BLaER1 treated with 17β-estradiol and CSF1 and Interleukin-3, amounts not matched to agents 10 nM and 100 nM (cell line): ENCODE measurements around the gene SLC12A7.

ENCODE experiments used
- H3K27ac ChIP-seq, 11 experiments: shearing (Covaris generic); formaldehyde crosslinking; 2 replicates each; pipeline ENCODE4 v1.8.1; 2022
- H3K27me3 ChIP-seq, 11 experiments: shearing (Covaris generic); formaldehyde crosslinking; 2 replicates each; pipeline ENCODE4 v1.8.1; 2022
- H3K36me3 ChIP-seq, 11 experiments: shearing (Covaris generic); formaldehyde crosslinking; 2 replicates each; pipeline ENCODE4 v1.8.1; 2022
- H3K4me1 ChIP-seq, 10 experiments: shearing (Covaris generic); formaldehyde crosslinking; 2 replicates each; pipeline ENCODE4 v1.8.1; 2022
- H3K4me2 ChIP-seq, 11 experiments: shearing (Covaris generic); formaldehyde crosslinking; 2 replicates each; pipeline ENCODE4 v1.8.1; 2022
- H3K4me3 ChIP-seq, 10 experiments: shearing (Covaris generic); formaldehyde crosslinking; 2 replicates each; pipeline ENCODE4 v1.8.1; 2022
- H3K9ac ChIP-seq, 11 experiments: shearing (Covaris generic); formaldehyde crosslinking; 2 replicates each; pipeline ENCODE4 v1.8.1; 2022
- H3K9me3 ChIP-seq, 11 experiments: shearing (Covaris generic); formaldehyde crosslinking; replicated peaks in 1 of 11; 2 replicates each; pipeline ENCODE4 v1.8.1; 2022
- H4K20me1 ChIP-seq, 11 experiments: shearing (Covaris generic); formaldehyde crosslinking; 2 replicates each; pipeline ENCODE4 v1.8.1; 2022
- Cebpa-rat ChIP-seq, 11 experiments: shearing (Covaris generic); IDR thresholded peaks; 2 replicates each; pipeline ENCODE4 v1.8.1; 2022

The SLC12A7 gene

GRCh38 chr5:1079486-1079885, 32.4 kb downstream of the SLC12A7 start:
- H3K27ac ChIP-seq, result no peak overlapping the region
- H3K27me3 ChIP-seq, result no peaks in the 10 kb centered on the region
- H3K36me3 ChIP-seq, result peaks cover 0 to 59% (median 16%) of the 10 kb centered on the region in 11 experiments; a peak in 10 of 22 replicates
- H3K4me2 ChIP-seq, result no peak overlapping the region
- peaks cover 0 to 11% (median 0%) of the 10 kb centered on the region in 10 experiments; a peak in 4 of 20 replicates for H3K4me1 ChIP-seq
- H3K4me3 ChIP-seq, result no peak overlapping the region
- H3K9ac ChIP-seq, result no peak overlapping the region
- H3K9me3 ChIP-seq, result no peaks in the 10 kb centered on the region; a peak in 1 of 22 replicates
- H4K20me1 ChIP-seq, result peaks cover 0 to 27% (median 0%) of the 10 kb centered on the region in 11 experiments; a peak in 3 of 22 replicates
- TF ChIP-seq Cebpa-rat (IDR thresholded peaks at IDR 0.05), result no peak

- no peak overlapping the region for H3K9ac ChIP-seq
- H4K20me1 ChIP-seq, result peaks cover 0 to 27% (median 0%) of the 10 kb centered on the region in 11 experiments; a peak in 3 of 22 replicates
- no peak overlapping the region for H3K4me2 ChIP-seq
- peaks cover 0 to 53% (median 17%) of the 10 kb centered on the region in 11 experiments; a peak in 10 of 22 replicates for H3K36me3 ChIP-seq
- H3K4me1 ChIP-seq, result peaks cover 0 to 10% (median 0%) of the 10 kb centered on the region in 10 experiments; a peak in 3 of 20 replicates
- no peak overlapping the region for H3K27ac ChIP-seq
- H3K27me3 ChIP-seq, result no peaks in the 10 kb centered on the region
- no peak for TF ChIP-seq Cebpa-rat (IDR thresholded peaks at IDR 0.05)
- H3K9me3 ChIP-seq, result no peaks in the 10 kb centered on the region; a peak in 1 of 22 replicates
- no peak overlapping the region for H3K4me3 ChIP-seq
These were observed 33.0 kb downstream of the SLC12A7 start for GRCh38 chr5:1078851-1079250.

- Histone ChIP-seq H3K4me1 (peaks cover 0 to 3% (median 0%) of the 10 kb centered on the region in 10 experiments; a peak in 1 of 20 replicates), H3K36me3 (peaks cover 0 to 50% (median 15%) of the 10 kb centered on the region in 11 experiments; a peak in 9 of 22 replicates), H4K20me1 (peaks cover 0 to 27% (median 0%) of the 10 kb centered on the region in 11 experiments; a peak in 3 of 22 replicates), H3K9ac (no peak overlapping the region), H3K27ac (no peak overlapping the region), H3K4me3 (no peak overlapping the region), H3K27me3 (no peaks in the 10 kb centered on the region), H3K9me3 (no peaks in the 10 kb centered on the region), H3K4me2 (no peak overlapping the region)
- no peak for TF ChIP-seq Cebpa-rat (IDR thresholded peaks at IDR 0.05)
These were observed 33.7 kb downstream of the SLC12A7 start for GRCh38 chr5:1078206-1078605.

DNA sequence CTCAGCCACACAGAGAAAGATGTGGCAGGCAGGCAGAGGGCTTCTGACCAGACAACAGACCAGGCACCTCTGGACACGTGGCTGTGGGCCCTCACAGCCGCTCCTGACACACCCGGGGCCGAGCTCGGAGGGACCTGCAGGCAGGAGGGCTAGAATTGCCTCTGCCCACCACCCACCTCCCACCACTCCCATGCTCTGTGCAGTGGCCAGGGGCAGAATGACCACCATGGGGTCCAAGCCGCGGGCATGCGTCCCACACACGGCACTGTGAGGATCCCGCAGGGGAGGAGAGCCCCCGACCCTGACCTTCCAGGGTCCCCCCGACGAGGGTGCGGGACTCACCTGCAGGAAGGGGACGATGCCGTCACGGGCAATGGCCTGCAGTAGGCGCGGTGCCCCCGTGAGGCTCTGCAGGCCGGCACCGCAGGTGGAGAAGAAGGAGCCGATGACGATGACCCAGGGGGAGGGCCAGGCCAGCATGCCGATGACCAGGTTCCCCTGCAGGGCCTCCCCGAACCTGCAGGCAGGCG, 34.3 kb downstream of the SLC12A7 start:
- Histone ChIP-seq H4K20me1 (peaks cover 0 to 27% (median 0%) of the 10 kb centered on the region in 11 experiments; a peak in 3 of 22 replicates), H3K9me3 (no peaks in the 10 kb centered on the region)

DNA sequence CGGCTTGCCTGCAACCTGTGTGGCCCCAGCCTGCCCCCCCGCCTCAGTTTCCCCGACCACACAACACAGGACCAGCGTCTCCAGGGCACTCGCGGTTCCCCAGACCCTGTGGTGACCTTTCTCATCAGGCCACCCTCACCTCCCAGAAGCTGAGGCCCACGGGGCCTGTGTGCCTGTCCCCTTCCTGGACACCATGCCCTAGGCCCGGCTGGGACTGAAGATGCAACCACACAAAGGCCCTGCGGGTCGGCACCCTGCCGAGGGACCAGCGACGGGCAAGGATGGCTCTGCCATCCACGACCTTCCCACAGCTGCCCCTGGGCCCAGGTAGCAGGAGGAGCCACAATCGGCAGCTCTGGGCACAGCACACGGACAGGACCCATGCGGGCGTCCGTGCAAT, 34.8 kb downstream of the SLC12A7 start:
- H3K27ac ChIP-seq, result no peak overlapping the region
- H3K4me3 ChIP-seq, result no peak overlapping the region
- H3K9ac ChIP-seq, result no peak overlapping the region
- no peaks in the 10 kb centered on the region for H3K9me3 ChIP-seq
- no peak overlapping the region for H3K4me2 ChIP-seq
- peaks cover 0 to 48% (median 15%) of the 10 kb centered on the region in 11 experiments; a peak in 9 of 22 replicates for H3K36me3 ChIP-seq
- TF ChIP-seq Cebpa-rat (IDR thresholded peaks at IDR 0.05), result no peak
- no peaks in the 10 kb centered on the region for H3K27me3 ChIP-seq
- no peaks in the 10 kb centered on the region for H3K4me1 ChIP-seq
- H4K20me1 ChIP-seq, result peaks cover 0 to 27% (median 0%) of the 10 kb centered on the region in 11 experiments; a peak in 3 of 22 replicates

More for the DNA sequence above, 34.3 kb downstream of the SLC12A7 start:
- Histone ChIP-seq H3K4me2 (no peak overlapping the region), H3K9ac (no peak overlapping the region), H3K4me3 (no peak overlapping the region), H3K27me3 (no peaks in the 10 kb centered on the region), H3K27ac (no peak overlapping the region), H3K4me1 (no peaks in the 10 kb centered on the region), H3K36me3 (peaks cover 0 to 48% (median 15%) of the 10 kb centered on the region in 11 experiments; a peak in 9 of 22 replicates)
- TF ChIP-seq Cebpa-rat (IDR thresholded peaks at IDR 0.05), result no peak

DNA sequence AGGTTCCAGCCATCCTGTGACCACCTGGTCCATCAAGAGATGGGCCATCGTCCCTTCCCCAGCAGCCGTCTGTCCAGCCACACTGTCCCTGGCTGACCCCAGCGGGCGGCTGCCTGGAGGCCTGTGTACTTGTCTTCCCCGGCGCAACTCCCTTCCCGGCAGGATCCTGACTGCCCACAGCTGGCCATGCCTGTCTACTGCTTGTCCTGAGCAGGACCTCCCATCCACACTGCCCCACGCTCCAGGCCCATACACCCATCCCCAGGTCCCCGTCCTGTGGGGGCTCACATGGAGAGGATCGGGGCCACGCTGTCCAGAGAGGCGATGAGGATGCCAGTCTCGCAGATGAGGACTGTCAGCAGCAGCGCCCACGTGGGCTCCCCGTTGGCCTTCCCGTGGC, 35.5 kb downstream of the SLC12A7 start:
- no peak for TF ChIP-seq Cebpa-rat (IDR thresholded peaks at IDR 0.05)
- H3K4me1 ChIP-seq, result no peaks in the 10 kb centered on the region
- no peak overlapping the region for H3K4me2 ChIP-seq
- peaks cover 0 to 24% (median 0%) of the 10 kb centered on the region in 11 experiments; a peak in 3 of 22 replicates for H4K20me1 ChIP-seq
- H3K36me3 ChIP-seq, result peaks cover 0 to 44% (median 11%) of the 10 kb centered on the region in 11 experiments; a peak in 8 of 22 replicates
- H3K9me3 ChIP-seq, result no peaks in the 10 kb centered on the region
- H3K27ac ChIP-seq, result no peak overlapping the region
- no peak overlapping the region for H3K9ac ChIP-seq
- H3K4me3 ChIP-seq, result no peak overlapping the region
- H3K27me3 ChIP-seq, result no peaks in the 10 kb centered on the region

- Histone ChIP-seq H3K9me3 (no peaks in the 10 kb centered on the region), H3K9ac (no peak overlapping the region), H3K4me2 (no peak overlapping the region), H3K36me3 (peaks cover 0 to 41% (median 10%) of the 10 kb centered on the region in 11 experiments; a peak in 8 of 22 replicates), H4K20me1 (peaks cover 0 to 22% (median 0%) of the 10 kb centered on the region in 11 experiments; a peak in 3 of 22 replicates), H3K27me3 (no peaks in the 10 kb centered on the region), H3K4me1 (no peaks in the 10 kb centered on the region), H3K4me3 (no peak overlapping the region), H3K27ac (no peak overlapping the region)
- no peak for TF ChIP-seq Cebpa-rat (IDR thresholded peaks at IDR 0.05)
These were observed 35.9 kb downstream of the SLC12A7 start for GRCh38 chr5:1075931-1076330.

DNA sequence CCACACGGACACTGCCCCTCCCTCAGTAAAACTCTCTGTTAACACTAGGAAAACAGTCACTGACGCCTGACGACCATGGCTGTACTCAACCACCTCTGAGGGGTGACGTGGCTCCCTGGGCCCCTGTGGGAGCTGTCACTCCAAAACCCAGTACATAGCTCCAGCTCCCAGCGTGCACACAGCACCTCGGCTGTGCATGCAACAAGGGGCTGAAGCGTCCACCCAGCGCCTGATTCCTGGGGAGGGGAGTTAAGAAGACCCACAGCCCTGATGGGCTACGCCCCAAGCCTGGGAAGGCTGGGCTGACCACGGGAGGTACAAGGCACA, 36.3 kb downstream of the SLC12A7 start:
- no peaks in the 10 kb centered on the region for H3K4me1 ChIP-seq
- no peak overlapping the region for H3K4me3 ChIP-seq
- no peak overlapping the region for H3K9ac ChIP-seq
- peaks cover 0 to 41% (median 10%) of the 10 kb centered on the region in 11 experiments; a peak in 8 of 22 replicates for H3K36me3 ChIP-seq
- H3K4me2 ChIP-seq, result no peak overlapping the region
- no peak for TF ChIP-seq Cebpa-rat (IDR thresholded peaks at IDR 0.05)
- peaks cover 0 to 22% (median 0%) of the 10 kb centered on the region in 11 experiments; a peak in 3 of 22 replicates for H4K20me1 ChIP-seq
- no peaks in the 10 kb centered on the region for H3K9me3 ChIP-seq
- H3K27ac ChIP-seq, result no peak overlapping the region
- no peaks in the 10 kb centered on the region for H3K27me3 ChIP-seq

GRCh38 chr5:1074816-1075554, 36.9 kb downstream of the SLC12A7 start:
- Histone ChIP-seq H3K4me1 (no peaks in the 10 kb centered on the region), H3K27me3 (no peaks in the 10 kb centered on the region), H3K36me3 (peaks cover 0 to 41% (median 10%) of the 10 kb centered on the region in 11 experiments; a peak in 8 of 22 replicates), H4K20me1 (peaks cover 0 to 22% (median 0%) of the 10 kb centered on the region in 11 experiments; a peak in 3 of 22 replicates), H3K27ac (no peak overlapping the region), H3K9me3 (no peaks in the 10 kb centered on the region), H3K9ac (no peak overlapping the region), H3K4me3 (no peak overlapping the region), H3K4me2 (no peak overlapping the region)
- TF ChIP-seq Cebpa-rat (IDR thresholded peaks at IDR 0.05), result no peak
